Epithelial cell of prostate (primary cell): Measurements from ENCODE around the gene XKR8.

Experiments
- DNase-seq: peaks from one replicate; pipeline ENCODE4 v3.0.0-alpha.2; 2011; ENCODE audit warnings: low read depth, low spot score
- H3K27ac ChIP-seq: fragments of 450-650 bp; 2 replicates; pipeline ENCODE4 v1.5.1; 2017; ENCODE audit warnings: mild to moderate bottlenecking

XKR8 gene

GRCh38 chr1:27959792-27960603, at the start of gene XKR8:
Gene XKR8 (plus strand): TSS chr1:27959973. CDS start chr1:27960070, 97 bp downstream.
- H3K27ac ChIP-seq: peak within 1 kb of the TSS; percentile 82
- no peak for DNase-seq

- no peak for DNase-seq
- H3K27ac ChIP-seq: no peak overlapping the region
Measured at GRCh38 chr1:27912429-27912828, 47.3 kb upstream of the XKR8 start.

GRCh38 chr1:27915082-27915575, 44.6 kb upstream of the XKR8 start:
- H3K27ac ChIP-seq: peak overlapping the region; percentile 28
- DNase-seq: no peak

- no peak overlapping the region for H3K27ac ChIP-seq
- no peak for DNase-seq
Measured at GRCh38 chr1:27922272-27922671, 37.5 kb upstream of the XKR8 start.

- H3K27ac ChIP-seq: no peak overlapping the region
- no peak for DNase-seq
Measured at GRCh38 chr1:27928216-27928954, 31.4 kb upstream of the XKR8 start.

- no peak for DNase-seq
- no peak overlapping the region for H3K27ac ChIP-seq
Measured at GRCh38 chr1:27931184-27931583, 28.6 kb upstream of the XKR8 start.

GRCh38 chr1:27931759-27932158, 28.0 kb upstream of the XKR8 start:
- DNase-seq: no peak

GRCh38 chr1:27934818-27935549, 24.8 kb upstream of the XKR8 start, which contains the start of gene SMPDL3B:
Gene SMPDL3B (plus strand): TSS chr1:27935000. CDS start chr1:27935184, 184 bp downstream.
- DNase-seq: no peak
- no peak within 1 kb of the TSS for H3K27ac ChIP-seq

More at GRCh38 chr1:27931759-27932158, 28.0 kb upstream of the XKR8 start:
- no peak overlapping the region for H3K27ac ChIP-seq

GRCh38 chr1:27935721-27936120, 24.1 kb upstream of the XKR8 start:
- DNase-seq: no peak
- no peak overlapping the region for H3K27ac ChIP-seq

GRCh38 chr1:27936370-27936769, 23.4 kb upstream of the XKR8 start:
- no peak for DNase-seq
- H3K27ac ChIP-seq: no peak overlapping the region

- H3K27ac ChIP-seq: no peak overlapping the region
Measured at GRCh38 chr1:27937524-27937836, 22.3 kb upstream of the XKR8 start.

GRCh38 chr1:27938488-27938887, 21.3 kb upstream of the XKR8 start:
- H3K27ac ChIP-seq: no peak overlapping the region
- DNase-seq: no peak

More at GRCh38 chr1:27937524-27937836, 22.3 kb upstream of the XKR8 start:
- no peak for DNase-seq

- DNase-seq: no peak
- no peak overlapping the region for H3K27ac ChIP-seq
Measured at GRCh38 chr1:27940297-27940696, 19.5 kb upstream of the XKR8 start.

GRCh38 chr1:27940870-27941560, 18.8 kb upstream of the XKR8 start:
- no peak overlapping the region for H3K27ac ChIP-seq
- no peak for DNase-seq

- H3K27ac ChIP-seq: no peak overlapping the region
- DNase-seq: no peak
Measured at GRCh38 chr1:27941671-27942540, 17.9 kb upstream of the XKR8 start.

GRCh38 chr1:27945020-27945419, 14.8 kb upstream of the XKR8 start:
- no peak for DNase-seq
- H3K27ac ChIP-seq: no peak overlapping the region

- H3K27ac ChIP-seq: no peak overlapping the region
- no peak for DNase-seq
Measured at GRCh38 chr1:27949027-27949426, 10.7 kb upstream of the XKR8 start.

GRCh38 chr1:27951396-27951795, 8.4 kb upstream of the XKR8 start:
- DNase-seq: no peak
- no peak overlapping the region for H3K27ac ChIP-seq

- no peak overlapping the region for H3K27ac ChIP-seq
- DNase-seq: no peak
Measured at GRCh38 chr1:27952147-27952546, 7.6 kb upstream of the XKR8 start.
